Measurements from ENCODE around the gene ZNF571. TPM values are rescaled to one million over a fixed set of nuclear protein-coding genes. Genes with fewer than 3 reads are reported as not detected.

Gene ZNF571
- total RNA-seq: 10.7 TPM

DNA sequence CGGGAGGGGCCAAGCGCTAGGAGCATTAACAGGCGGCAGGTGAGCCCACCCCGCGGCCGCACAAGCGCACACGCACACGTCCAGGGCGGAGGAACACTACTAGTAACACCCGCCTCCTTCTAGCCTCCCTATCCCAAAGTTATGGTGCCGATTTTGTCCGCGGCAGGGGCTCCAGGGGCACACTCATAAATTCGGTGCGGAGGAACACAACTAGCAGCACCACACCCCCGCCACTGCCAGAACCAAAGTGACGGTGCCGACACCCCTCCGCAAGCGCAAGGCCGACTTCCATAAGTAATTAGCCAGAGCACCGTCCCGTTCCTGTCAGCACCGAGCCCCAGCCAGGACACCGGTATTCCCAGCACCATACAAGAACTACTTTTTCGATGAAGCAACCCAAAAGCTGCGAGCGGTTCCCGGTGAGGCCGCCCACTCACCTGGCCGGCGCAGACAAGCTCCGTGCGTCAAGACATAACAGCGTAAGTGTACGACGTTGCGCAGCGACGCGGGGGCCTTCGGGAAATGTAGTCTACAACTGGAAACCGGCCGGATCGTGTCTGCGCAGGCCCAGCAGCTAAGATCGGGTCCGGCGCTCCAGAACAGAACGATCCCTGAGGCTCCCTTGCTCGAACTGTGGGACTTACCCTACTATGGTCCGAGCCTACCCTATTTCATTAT lies at the start of gene ZNF571, which contains the start of gene ZNF540:
ZNF571 (minus strand) TSS at position 489 of the 678 bp plus-strand sequence. CDS start 8,116 bp downstream, outside the sequence.
ZNF540 (plus strand) TSS at position 573 of the 678 bp plus-strand sequence. CDS start 3,572 bp downstream, outside the sequence.
- ATAC-seq (peak; percentile 100), DNase-seq (ENCODE audit: low spot score) (peak; percentile 96)
- intact Hi-C loops (cut with DNase I): no loop called here

DNA sequence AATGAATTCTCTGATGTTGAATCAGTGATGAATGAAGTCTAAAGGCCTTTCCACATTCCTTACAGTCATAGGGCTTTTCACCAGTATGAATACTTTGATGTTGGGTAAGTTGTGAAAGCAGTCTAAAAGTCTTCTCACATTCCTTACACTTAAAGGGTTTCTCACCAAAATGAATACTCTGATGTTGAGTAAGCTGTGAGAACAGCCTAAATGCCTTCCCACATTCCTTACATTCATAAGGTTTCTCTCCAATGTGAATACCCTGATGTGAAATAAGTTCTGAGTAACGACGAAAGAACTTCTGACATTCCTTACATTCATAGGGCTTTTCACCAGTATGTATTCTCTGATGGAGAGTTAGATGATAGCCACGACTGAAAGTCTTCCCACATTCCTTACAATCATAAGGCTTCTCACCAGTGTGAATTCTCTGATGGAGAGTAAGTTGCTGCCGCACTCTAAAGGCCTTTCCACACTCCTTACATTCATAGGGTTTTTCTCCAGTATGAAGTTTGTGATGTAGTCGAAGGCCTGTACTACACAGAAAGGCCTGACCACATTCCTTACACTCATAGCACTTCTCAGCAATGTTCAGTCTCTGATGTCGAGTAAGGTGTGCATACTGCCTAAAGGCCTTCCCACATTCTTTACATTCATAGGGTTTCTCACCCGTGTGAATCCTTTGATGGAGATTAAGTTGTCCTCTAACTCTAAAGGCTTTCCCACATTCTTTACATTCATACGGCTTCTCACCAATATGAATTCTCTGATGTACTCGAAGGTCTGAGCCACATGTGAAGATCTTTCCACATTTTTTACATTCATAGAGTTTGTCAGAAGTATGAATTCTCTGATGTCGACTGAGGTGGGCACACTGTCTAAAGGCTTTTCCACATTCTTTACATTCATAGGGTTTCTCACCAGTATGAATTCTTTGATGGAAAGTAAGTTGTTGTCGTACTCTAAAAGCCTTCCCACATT lies 40.8 kb upstream of the ZNF571 start:
- DNase-seq (ENCODE audit: low spot score): no peak
- ATAC-seq: no peak
- intact Hi-C loops (cut with DNase I): no loop called here

DNA sequence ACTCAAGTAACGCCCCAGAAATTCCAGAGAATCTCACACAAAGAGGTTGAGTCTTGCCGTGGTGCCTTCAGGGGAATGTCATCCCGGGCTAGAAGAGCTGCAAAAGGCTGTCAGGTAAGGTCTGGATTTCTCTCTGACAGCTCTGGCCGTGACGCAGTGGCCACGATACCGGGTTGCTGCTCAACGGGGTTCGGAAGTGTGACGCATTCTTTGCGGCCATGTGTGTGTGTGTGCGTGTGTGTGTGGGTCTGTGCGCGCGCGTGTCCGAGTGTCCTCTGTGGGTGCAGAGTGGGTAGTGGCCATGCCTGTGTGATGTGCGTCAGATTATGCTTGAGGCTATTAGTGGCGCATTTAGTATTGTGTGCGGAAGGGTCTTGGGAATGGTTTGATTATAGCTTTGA lies 390 bp upstream of the ZNF571 start:
- ATAC-seq: peak; percentile 90
- DNase-seq (ENCODE audit: low spot score): peak; percentile 75
- intact Hi-C loops (cut with DNase I): no loop called here

DNA sequence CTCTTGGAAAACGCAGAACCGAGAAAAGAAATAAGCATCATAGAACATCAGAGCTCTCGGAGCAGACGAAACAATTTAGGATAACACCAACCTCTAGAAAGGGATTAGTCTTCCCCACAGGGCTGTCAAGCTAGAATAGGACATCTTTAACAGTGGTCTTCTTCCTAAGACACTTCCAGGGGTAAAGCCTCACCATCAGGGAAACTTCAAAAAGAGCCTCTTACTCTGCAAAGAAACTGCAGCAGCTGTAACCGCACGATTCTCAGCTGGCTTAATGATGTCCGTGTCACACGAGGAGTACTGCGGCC lies 642 bp downstream of the ZNF571 start:
- intact Hi-C loops (cut with DNase I): no loop called here
- ATAC-seq: no peak
- no peak for DNase-seq (ENCODE audit: low spot score)

DNA sequence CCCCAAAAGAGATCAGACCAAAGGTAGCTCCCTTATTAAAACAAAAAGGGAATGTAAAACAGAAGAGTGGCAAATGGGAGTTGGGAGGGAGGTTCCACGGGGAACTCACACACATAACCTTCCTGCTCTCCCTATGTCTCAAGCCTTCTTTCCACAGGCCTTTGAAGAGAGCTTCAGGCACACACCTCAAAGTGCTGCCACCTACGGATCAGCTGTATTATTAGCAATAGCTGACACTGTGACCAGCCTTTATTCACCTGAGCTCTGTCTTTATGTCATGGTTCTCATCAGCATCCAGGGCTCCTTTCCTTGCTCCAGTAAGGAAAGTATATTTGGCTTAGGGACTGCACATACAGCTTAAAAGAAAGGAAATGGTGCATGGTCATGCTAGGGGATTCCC lies 11.3 kb downstream of the ZNF571 start:
- DNase-seq (ENCODE audit: low spot score): no peak
- no peak for ATAC-seq
- intact Hi-C loops (cut with DNase I): no loop called here

DNA sequence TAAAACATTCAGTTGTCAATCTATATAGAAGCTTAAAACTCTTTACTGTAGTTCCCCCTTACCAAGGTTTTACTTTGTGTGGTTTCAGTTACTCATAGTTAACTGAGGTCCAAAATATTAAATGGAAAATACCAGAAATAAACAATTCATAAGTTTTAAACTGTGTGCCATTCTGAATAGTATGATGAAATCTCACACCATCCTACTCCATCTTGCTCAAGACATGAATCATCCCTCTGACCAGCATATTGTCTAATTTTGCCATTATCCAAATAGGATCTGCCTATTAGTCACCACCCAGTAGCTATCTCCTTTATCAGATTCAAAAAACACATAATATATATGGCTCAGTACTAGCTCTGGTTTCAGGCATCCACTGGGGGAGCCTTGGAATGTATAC lies 22.4 kb downstream of the ZNF571 start:
- no peak for ATAC-seq
- intact Hi-C loops (cut with DNase I): no loop called here
- DNase-seq (ENCODE audit: low spot score): no peak

DNA sequence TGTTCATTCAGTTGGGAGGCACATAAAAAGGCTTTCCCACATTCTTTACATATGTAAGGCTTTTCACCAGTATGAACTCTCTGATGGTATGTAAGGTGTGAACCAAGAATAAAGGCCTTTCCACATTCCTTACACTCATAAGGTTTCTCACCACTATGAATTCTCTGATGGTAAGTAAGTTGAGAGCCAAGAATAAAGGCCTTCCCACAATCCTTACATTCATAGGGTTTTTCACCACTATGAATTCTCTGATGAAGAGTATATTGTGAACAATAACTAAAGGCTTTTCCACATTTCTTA lies 29.3 kb downstream of the ZNF571 start:
- intact Hi-C loops (cut with DNase I): no loop called here
- DNase-seq (ENCODE audit: low spot score): no peak
- ATAC-seq: no peak

DNA sequence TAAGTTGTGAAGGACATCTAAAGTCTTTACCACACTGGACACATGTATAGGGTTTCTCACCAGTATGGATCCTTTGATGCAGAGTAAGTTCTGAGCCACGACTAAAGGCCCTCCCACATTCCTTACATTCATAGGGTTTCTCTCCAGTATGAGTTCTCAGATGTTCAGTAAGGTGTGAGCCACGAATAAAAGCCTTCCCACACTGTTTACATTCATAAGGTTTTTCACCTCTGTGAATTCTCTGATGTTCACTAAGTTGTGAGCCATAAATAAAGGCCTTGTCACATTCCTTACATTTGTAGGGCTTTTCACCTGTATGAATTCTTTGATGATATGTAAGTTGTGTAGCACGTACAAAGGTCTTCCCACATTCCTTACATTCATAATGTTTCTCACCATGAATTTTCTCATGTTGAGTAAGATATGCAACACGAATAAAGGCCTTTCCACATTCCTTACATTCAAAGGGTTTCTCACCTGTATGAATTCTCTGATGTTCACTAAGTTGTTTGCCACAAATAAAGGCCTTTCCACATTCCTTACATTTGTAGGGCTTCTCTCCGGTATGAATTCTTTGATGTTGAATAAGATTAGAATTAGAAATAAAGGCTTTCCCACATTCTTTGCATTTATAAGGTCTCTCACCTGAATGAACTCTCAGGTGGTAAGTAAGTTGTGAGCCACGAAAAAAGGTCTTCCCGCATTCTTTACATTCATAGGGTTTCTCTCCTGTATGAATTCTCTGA lies 29.8 kb downstream of the ZNF571 start:
- intact Hi-C loops (cut with DNase I): no loop called here
- ATAC-seq (no peak), DNase-seq (ENCODE audit: low spot score) (no peak)

DNA sequence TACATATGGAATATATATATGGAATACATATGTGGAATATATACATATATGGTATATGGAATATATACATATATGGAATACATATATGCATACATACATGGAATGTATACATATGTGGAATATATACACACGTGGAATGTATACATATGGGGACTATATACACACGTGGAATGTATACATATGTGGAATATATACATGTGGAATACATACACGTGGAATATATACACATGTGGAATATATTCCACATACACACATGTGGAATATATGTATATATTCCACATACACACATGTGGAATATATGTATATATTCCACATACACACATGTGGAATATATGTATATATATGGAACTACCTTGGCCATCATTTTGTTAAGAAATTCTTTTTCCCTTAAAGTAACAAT lies 31.1 kb downstream of the ZNF571 start:
- no peak for ATAC-seq
- intact Hi-C loops (cut with DNase I): no loop called here
- DNase-seq (ENCODE audit: low spot score): no peak

DNA sequence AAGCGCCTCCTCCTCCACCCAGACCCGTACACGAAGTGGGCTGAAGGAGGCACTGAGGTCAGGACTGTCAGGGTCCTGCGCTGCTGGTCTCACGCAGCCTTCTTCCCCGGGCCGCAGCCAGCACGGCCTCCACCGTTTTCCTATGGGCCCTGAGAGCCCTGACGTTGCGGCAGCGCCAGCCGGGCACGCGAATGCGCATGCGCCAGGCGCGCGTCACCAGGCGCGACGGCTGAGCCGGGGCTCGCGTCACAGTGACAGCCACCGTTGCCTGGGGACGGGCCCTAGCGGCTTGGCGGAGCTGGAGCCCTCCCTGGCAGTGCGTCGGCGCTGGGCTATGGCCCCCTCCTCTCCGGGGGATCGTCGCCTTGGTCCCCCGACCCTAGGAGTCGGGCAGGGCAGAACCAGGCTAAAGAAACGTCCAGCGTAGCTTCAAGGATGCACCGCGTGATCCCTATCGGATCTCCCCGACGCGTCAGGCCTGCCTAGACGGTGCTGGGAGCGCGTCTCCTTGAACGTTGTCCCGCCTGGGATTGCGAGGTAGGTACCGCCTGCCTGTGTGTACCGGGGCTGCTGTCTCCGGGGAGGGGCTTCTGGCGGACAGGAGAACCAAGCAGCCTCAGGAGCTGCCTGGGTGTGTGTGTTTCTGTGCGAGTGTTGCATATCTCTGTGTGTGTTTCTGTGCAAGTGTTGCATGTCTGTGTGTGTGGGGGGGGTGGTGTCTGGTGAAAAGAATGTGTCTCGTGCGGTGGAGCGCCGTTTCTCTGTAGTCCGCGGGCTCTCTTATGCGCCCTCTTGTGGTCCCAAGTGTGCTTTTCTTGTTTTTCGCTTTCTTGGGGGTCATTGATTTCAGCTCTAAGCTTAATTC lies 43.2 kb downstream of the ZNF571 start:
- DNase-seq (ENCODE audit: low spot score) (no peak), ATAC-seq (no peak)
- intact Hi-C loops (cut with DNase I): no loop called here

DNA sequence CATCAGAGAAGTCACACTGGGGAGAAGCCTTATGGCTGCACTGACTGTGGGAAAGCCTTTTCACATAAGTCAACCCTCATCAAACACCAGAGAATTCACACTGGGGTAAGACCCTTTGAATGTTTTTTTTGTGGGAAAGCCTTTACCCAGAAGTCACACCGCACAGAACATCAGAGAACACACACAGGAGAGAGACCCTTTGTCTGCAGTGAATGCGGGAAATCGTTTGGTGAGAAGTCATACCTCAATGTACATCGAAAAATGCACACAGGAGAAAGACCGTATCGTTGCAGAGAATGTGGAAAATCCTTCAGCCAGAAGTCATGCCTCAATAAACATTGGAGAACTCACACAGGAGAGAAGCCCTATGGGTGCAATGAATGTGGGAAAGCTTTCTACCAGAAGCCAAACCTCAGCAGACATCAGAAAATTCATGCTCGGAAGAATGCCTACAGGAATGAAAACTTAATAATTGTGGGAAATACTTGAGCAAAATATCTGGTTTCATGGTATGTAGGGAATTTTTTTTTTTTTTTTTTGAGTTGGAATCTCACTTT lies 57.1 kb downstream of the ZNF571 start:
- intact Hi-C loops (cut with DNase I): no loop called here
- ATAC-seq: no peak
- no peak for DNase-seq (ENCODE audit: low spot score)

DNA sequence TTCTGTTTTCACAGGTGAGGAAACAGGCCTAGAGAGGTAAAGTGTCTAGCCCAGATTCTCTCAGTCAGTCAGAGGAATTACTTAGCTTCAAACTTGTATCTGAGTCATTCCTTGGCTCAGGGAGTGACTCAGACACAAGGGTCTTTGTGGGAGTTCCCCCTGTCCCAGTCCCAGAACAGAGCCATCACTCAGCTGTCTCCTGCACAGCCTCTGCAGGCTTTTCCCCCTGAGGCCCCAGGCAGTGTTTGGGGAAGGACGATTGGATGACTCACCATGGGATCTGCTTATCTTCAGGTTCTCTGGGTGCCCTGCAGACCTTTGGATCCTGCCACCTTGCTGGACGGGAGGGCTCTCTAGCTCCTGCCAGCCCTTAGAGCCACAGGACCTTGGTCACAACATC lies 74.7 kb downstream of the ZNF571 start:
- intact Hi-C loops (cut with DNase I): no loop called here
- no peak for DNase-seq (ENCODE audit: low spot score)
- ATAC-seq: no peak

Other genes with a start within 250 kb of the ZNF571 start
- 9.3 TPM for gene ZNF527, start 223.7 kb downstream of the ZNF571 start, total RNA-seq
- 10.0 TPM for gene ZNF569, start 127.3 kb downstream of the ZNF571 start, total RNA-seq
- 8.3 TPM for gene ZNF570, start 125.4 kb downstream of the ZNF571 start, total RNA-seq
- 10.6 TPM for gene ZNF793, start 87.9 kb downstream of the ZNF571 start, total RNA-seq
- 8.3 TPM for gene ZNF540, start 84 bp upstream of the ZNF571 start, total RNA-seq
- 14.9 TPM for gene ZFP30, start 60.7 kb upstream of the ZNF571 start, total RNA-seq
- 11.5 TPM for gene ZNF607, start 125.0 kb upstream of the ZNF571 start, total RNA-seq
- gene ZNF573, start 184.8 kb upstream of the ZNF571 start, total RNA-seq: 22.6 TPM

All from sciatic nerve (tissue), 2 donors.